Natural killer cell (primary cell): ENCODE results near the gene AARS2. TPM values are rescaled to one million over a fixed set of nuclear protein-coding genes. Genes with fewer than 3 reads are reported as not detected.

Experiments used
- ATAC-seq, 3 donors: fragments of 150-1000 bp in 2 of 3; fragments of 200-7000 bp in 1 of 3; cut with Tn5 transposase; 1 replicate in 1 of 3; 2 replicates in 2 of 3; pipeline ENCODE4 v1.10.0; 2021; ENCODE audit warnings: mild to moderate bottlenecking in 2 of 3, moderate library complexity in 2 of 3
- DNase-seq, 2 donors: peaks; one replicate each; pipeline versions ENCODE4 v3.0.0 to v3.0.0-alpha.2; 2013 to 2021; ENCODE audit warnings: mixed read lengths in 1 of 2
- H3K27ac ChIP-seq: one replicate; pipeline ENCODE4 v1.5.1; 2013; ENCODE audit warnings: mild to moderate bottlenecking, low read length
- H3K27me3 ChIP-seq: one replicate; pipeline ENCODE4 v1.6.1; 2013; ENCODE audit warnings: low read length; ENCODE audit not compliant: control insufficient read depth, insufficient read depth
- H3K36me3 ChIP-seq: one replicate; pipeline ENCODE4 v1.6.1; 2013; ENCODE audit warnings: low read length; ENCODE audit not compliant: control insufficient read depth, insufficient read depth
- H3K4me1 ChIP-seq: one replicate; pipeline ENCODE4 v1.6.1; 2013; ENCODE audit warnings: low read length; ENCODE audit not compliant: control insufficient read depth, insufficient read depth
- H3K4me3 ChIP-seq: one replicate; pipeline ENCODE4 v1.5.1; 2013; ENCODE audit warnings: low read length
- H3K9me3 ChIP-seq: one replicate; pipeline ENCODE4 v1.6.1; 2013; ENCODE audit warnings: low read length; ENCODE audit not compliant: control insufficient read depth, insufficient read depth
- H3K27ac Mint-ChIP-seq, 2 donors: one replicate each; pipeline ENCODE4 v1.8.0; 2022; ENCODE audit warnings: mild to moderate bottlenecking in 2 of 2, mixed read lengths in 2 of 2, moderate library complexity in 1 of 2
- H3K27me3 Mint-ChIP-seq, 2 donors: one replicate each; pipeline ENCODE4 v1.8.0; 2022; ENCODE audit warnings: low read depth in 2 of 2, mixed read lengths in 2 of 2
- H3K36me3 Mint-ChIP-seq: one replicate; pipeline ENCODE4 v1.8.0; 2022; ENCODE audit warnings: mixed read lengths
- H3K4me1 Mint-ChIP-seq, 2 donors: one replicate each; pipeline ENCODE4 v1.8.0; 2022; ENCODE audit warnings: mixed read lengths in 2 of 2
- H3K4me3 Mint-ChIP-seq: one replicate; pipeline ENCODE4 v1.8.0; 2022; ENCODE audit warnings: mild to moderate bottlenecking, moderate library complexity, mixed read lengths
- H3K9me3 Mint-ChIP-seq, 2 donors: one replicate each; pipeline ENCODE4 v1.8.0; 2022; ENCODE audit warnings: mixed read lengths in 2 of 2
- CTCF ChIP-seq: fragments of 200-600 bp; IDR thresholded peaks from one replicate; pipeline ENCODE4 v1.8.0; 2022; ENCODE audit warnings: antibody characterized with exemption
- whole genome bisulfite sequencing: methylation state at CpG from one replicate; pipeline ENCODE4 v1.1.7; 2013; ENCODE audit warnings: missing lambda C conversion rate; ENCODE audit not compliant: insufficient coverage; 5-methylcytosine and 5-hydroxymethylcytosine counted together
- intact Hi-C: fragments of 100-400 bp; cut with micrococcal nuclease; formaldehyde crosslinking; loops from one replicate; pipeline ENCODE4 v1.14.2; 2022
- total RNA-seq, 4 donors: library from RNA; stranded (reverse); fragments of 120-200 nt in 1 of 4; gene quantifications; one replicate each; pipeline versions ENCODE4 v1.2.3 to v1.2.4, GENCODE V29; 2013 to 2022

AARS2 gene
- total RNA-seq, 3 donors from 2014 or later (not counting 1 experiment from before 2014, with no cell fraction given) = 14.1 to 17.2 (median 14.2) TPM

GRCh38 chr6:44298864-44299263, 14.3 kb downstream of the AARS2 start:
- Mint-ChIP-seq H3K27me3 (peaks cover 20 to 29% of the 10 kb centered on the region in 2 donors), H3K4me1 (peaks cover 0 to 12% of the 10 kb centered on the region in 2 donors), H3K36me3 (no peaks in the 10 kb centered on the region), H3K4me3 (no peak overlapping the region), H3K27ac (no peak overlapping the region), H3K9me3 (no peaks in the 10 kb centered on the region)
- ATAC-seq (no peak), DNase-seq (no peak)
- whole genome bisulfite sequencing = 91% methylated on average over 3 of the region's 3 CpGs
- intact Hi-C loops = no loop called here
- no peak for TF ChIP-seq CTCF
- Histone ChIP-seq H3K4me1 (peaks cover 14% of the 10 kb centered on the region), H3K4me3 (no peak overlapping the region), H3K36me3 (peaks cover 33% of the 10 kb centered on the region), H3K9me3 (no peaks in the 10 kb centered on the region), H3K27ac (no peak overlapping the region), H3K27me3 (peaks cover 25% of the 10 kb centered on the region)

- Histone ChIP-seq H3K4me3 (no peak overlapping the region), H3K27ac (no peak overlapping the region), H3K9me3 (no peaks in the 10 kb centered on the region), H3K36me3 (peaks cover 28% of the 10 kb centered on the region), H3K27me3 (peaks cover 25% of the 10 kb centered on the region), H3K4me1 (peaks cover 14% of the 10 kb centered on the region)
- Mint-ChIP-seq H3K36me3 (no peaks in the 10 kb centered on the region), H3K4me1 (peaks cover 0 to 12% of the 10 kb centered on the region in 2 donors), H3K27me3 (peaks cover 26 to 33% of the 10 kb centered on the region in 2 donors), H3K9me3 (no peaks in the 10 kb centered on the region), H3K27ac (no peak overlapping the region), H3K4me3 (peak overlapping the region; percentile 45)
- 70% methylated on average over 20 of the region's 20 CpGs for WGBS
- no peak for DNase-seq
- no peak for ATAC-seq
- TF ChIP-seq CTCF = no peak
- intact Hi-C loops = no loop called here
Measured at GRCh38 chr6:44298055-44298803, 14.9 kb downstream of the AARS2 start.

- peaks cover 32% of the 10 kb centered on the region for H3K27me3 ChIP-seq
Measured at GRCh38 chr6:44297063-44298038, 15.8 kb downstream of the AARS2 start.

More at GRCh38 chr6:44297063-44298038, 15.8 kb downstream of the AARS2 start:
- no peak for TF ChIP-seq CTCF
- ATAC-seq (peak; percentile 53 to 91 (median 84)), DNase-seq (peak; percentile 32 to 68)
- Mint-ChIP-seq H3K9me3 (no peaks in the 10 kb centered on the region), H3K27ac (no peak overlapping the region), H3K27me3 (peaks cover 26 to 36% of the 10 kb centered on the region in 2 donors), H3K36me3 (no peaks in the 10 kb centered on the region), H3K4me1 (peaks cover 0 to 12% of the 10 kb centered on the region in 2 donors), H3K4me3 (peak overlapping the region; percentile 45)
- H3K4me3 ChIP-seq = no peak overlapping the region
- H3K27ac ChIP-seq = no peak overlapping the region
- intact Hi-C loops = no loop called here
- no peaks in the 10 kb centered on the region for H3K9me3 ChIP-seq
- peaks cover 14% of the 10 kb centered on the region for H3K4me1 ChIP-seq
- 2% methylated on average over 84 of the region's 86 CpGs for WGBS
- H3K36me3 ChIP-seq = peaks cover 19% of the 10 kb centered on the region
